SK-N-SH (cell line): ENCODE data around the gene CCSER1. TPM values are rescaled to one million over a fixed set of nuclear protein-coding genes. Genes with fewer than 3 reads are reported as not detected.

Experiments
- CTCF ChIA-PET: fragments of 300-600, 350-600 bp; formaldehyde crosslinking; extraction: SDS; loops from one replicate; lab custom pipeline; 2021; lab: Yijun Ruan, JAX
- POLR2A ChIA-PET: fragments of 350-600 bp; sonication (Branson Sonifier 250); formaldehyde crosslinking; extraction: SDS; loops from one replicate; lab custom pipeline; 2020; ENCODE audit warnings: antibody characterized with exemption, inconsistent platforms; lab: Yijun Ruan, JAX
- DNase-seq: peaks from one replicate; pipeline ENCODE4 v3.0.0; 2012
- H2AFZ ChIP-seq: fragments of 200-600 bp; sonication (generic); 2 replicates; pipeline ENCODE4 v1.8.1; 2016; ENCODE audit warnings: antibody characterized with exemption, mild to moderate bottlenecking, low read depth
- H3F3A ChIP-seq: fragments of 200-600 bp; sonication (generic); replicated peaks from 2 replicates; pipeline ENCODE3; 2016; ENCODE audit warnings: antibody characterized with exemption, mild to moderate bottlenecking; ENCODE audit not compliant: insufficient read depth
- H3K27ac ChIP-seq, 2 experiments: fragments of 200-500 bp in 1 of 2; fragments of 200-600 bp in 1 of 2; sonication (Bioruptor generic) in 1 of 2; sonication (generic), shearing (Covaris generic) in 1 of 2; 2 replicates each; pipeline versions ENCODE4 v1.5.1 to v1.6.1; 2014 to 2016; ENCODE audit warnings: low read depth in 2 of 2, inconsistent platforms in 1 of 2, low read length in 1 of 2, mild to moderate bottlenecking in 1 of 2, mixed read lengths in 1 of 2
- H3K27me3 ChIP-seq: fragments of 200-600 bp; sonication (generic), shearing (Covaris generic); 2 replicates; pipeline ENCODE4 v1.6.1; 2016; ENCODE audit warnings: mixed run types; ENCODE audit not compliant: insufficient read depth
- H3K36me3 ChIP-seq, 2 experiments: fragments of 200-500 bp in 1 of 2; fragments of 200-600 bp in 1 of 2; sonication (Bioruptor generic) in 1 of 2; sonication (generic) in 1 of 2; replicated peaks in 1 of 2; 2 replicates each; pipeline versions ENCODE3 to v1.5.1; 2014 to 2016; ENCODE audit warnings: low read length in 1 of 2, mild to moderate bottlenecking in 1 of 2; ENCODE audit not compliant: insufficient read depth in 2 of 2, control insufficient read depth in 1 of 2
- H3K4me1 ChIP-seq, 2 experiments: fragments of 200-500 bp in 1 of 2; fragments of 200-600 bp in 1 of 2; sonication (Bioruptor generic) in 1 of 2; sonication (generic), shearing (Covaris generic) in 1 of 2; 2 replicates each; pipeline versions ENCODE4 v1.5.1 to v1.6.1; 2014 to 2016; ENCODE audit warnings: low read depth in 1 of 2, low read length in 1 of 2, mixed run types in 1 of 2; ENCODE audit not compliant: insufficient read depth in 2 of 2, control insufficient read depth in 1 of 2
- H3K4me2 ChIP-seq: fragments of 200-600 bp; sonication (generic), shearing (Covaris generic); 2 replicates; pipeline ENCODE4 v1.6.1; 2017; ENCODE audit warnings: mixed run types
- H3K4me3 ChIP-seq, 2 experiments: fragments of 200-500 bp in 1 of 2; fragments of 200-600 bp in 1 of 2; sonication (Bioruptor generic) in 1 of 2; sonication (generic), shearing (Covaris generic) in 1 of 2; 2 replicates each; pipeline versions ENCODE4 v1.5.1 to v1.8.1; 2014 to 2016; ENCODE audit warnings: low read depth in 2 of 2, inconsistent platforms in 1 of 2, low read length in 1 of 2, mild to moderate bottlenecking in 1 of 2, mixed read lengths in 1 of 2, moderate library complexity in 1 of 2
- H3K79me2 ChIP-seq: fragments of 200-600 bp; sonication (generic); 2 replicates; pipeline ENCODE4 v1.8.1; 2017; ENCODE audit warnings: mild to moderate bottlenecking; ENCODE audit not compliant: insufficient read depth
- H3K9ac ChIP-seq: fragments of 200-600 bp; sonication (generic); 2 replicates; pipeline ENCODE4 v1.6.1; 2017; ENCODE audit warnings: mixed run types
- H3K9me2 ChIP-seq: fragments of 200-600 bp; sonication (generic); 2 replicates; pipeline ENCODE4 v1.6.1; 2017; ENCODE audit warnings: mixed run types
- H3K9me3 ChIP-seq: fragments of 200-600 bp; sonication (generic); 2 replicates; pipeline ENCODE4 v1.6.1; 2017; ENCODE audit warnings: mixed run types, mild to moderate bottlenecking, moderate library complexity
- H4K20me1 ChIP-seq: fragments of 200-600 bp; sonication (generic); 2 replicates; pipeline ENCODE4 v1.6.1; 2017; ENCODE audit warnings: mild to moderate bottlenecking, mixed run types; ENCODE audit not compliant: insufficient read depth
- ELF1 ChIP-seq: IDR thresholded peaks from 2 replicates; pipeline ENCODE4 v1.4.0; 2012
- EP300 ChIP-seq, 2 experiments: IDR thresholded peaks; 2 replicates each; pipeline versions ENCODE4 v1.4.0 to v1.6.1; 2012; ENCODE audit warnings: borderline replicate concordance in 1 of 2, low read depth in 1 of 2, low read length in 1 of 2
- EZH2phosphoT487 ChIP-seq: fragments of 200-600 bp; sonication (generic); IDR thresholded peaks from 2 replicates; pipeline ENCODE4 v1.6.1; 2017; ENCODE audit warnings: low read depth, mixed run types, mild to moderate bottlenecking, antibody characterized with exemption, moderate library complexity, borderline replicate concordance
- FOSL2 ChIP-seq: IDR thresholded peaks from 2 replicates; pipeline ENCODE4 v1.4.0; 2012; ENCODE audit warnings: low read depth, mild to moderate bottlenecking, moderate library complexity, borderline replicate concordance
- GABPA ChIP-seq: IDR thresholded peaks from 2 replicates; pipeline ENCODE4 v1.4.0; 2012; ENCODE audit warnings: low read depth, mild to moderate bottlenecking
- GATA2 ChIP-seq: sonication (generic); formaldehyde crosslinking; IDR thresholded peaks from 2 replicates; pipeline ENCODE4 v1.5.0; 2020; ENCODE audit warnings: mild to moderate bottlenecking, missing genetic modification reagents
- JUND ChIP-seq: IDR thresholded peaks from 2 replicates; pipeline ENCODE4 v1.4.0; 2012
- MXI1 ChIP-seq: IDR thresholded peaks from 2 replicates; pipeline ENCODE4 v1.6.1; 2012; ENCODE audit warnings: mild to moderate bottlenecking, low read depth, low read length, improper control_type of control experiment
- NFIC ChIP-seq: IDR thresholded peaks from 2 replicates; pipeline ENCODE4 v1.4.0; 2012; ENCODE audit warnings: borderline replicate concordance
- NRF1 ChIP-seq: IDR thresholded peaks from 2 replicates; pipeline ENCODE4 v1.6.1; 2012; ENCODE audit warnings: low read depth, mild to moderate bottlenecking, low read length
- PBX3 ChIP-seq: IDR thresholded peaks from 2 replicates; pipeline ENCODE4; 2012
- RCOR1 ChIP-seq: fragments of 150-350 bp; IDR thresholded peaks from 2 replicates; pipeline ENCODE4 v1.6.1; 2017; ENCODE audit warnings: antibody characterized with exemption, low read length
- RXRA ChIP-seq: IDR thresholded peaks from 2 replicates; pipeline ENCODE4 v1.4.0; 2012; ENCODE audit warnings: low read depth, mild to moderate bottlenecking, borderline replicate concordance
- SIN3A ChIP-seq: IDR thresholded peaks from 2 replicates; pipeline ENCODE4 v1.6.1; 2012; ENCODE audit warnings: low read depth, mild to moderate bottlenecking, low read length, moderate library complexity, borderline replicate concordance
- TAF1 ChIP-seq: IDR thresholded peaks from 2 replicates; pipeline ENCODE4 v1.6.1; 2012; ENCODE audit warnings: low read depth, mild to moderate bottlenecking, low read length, moderate library complexity, borderline replicate concordance
- TCF12 ChIP-seq: IDR thresholded peaks from 2 replicates; pipeline ENCODE4 v1.4.0; 2012
- USF1 ChIP-seq: IDR thresholded peaks from 2 replicates; pipeline ENCODE4 v1.4.0; 2012; ENCODE audit warnings: low read depth, borderline replicate concordance
- USF2 ChIP-seq: fragments of 150-350 bp; IDR thresholded peaks from 2 replicates; pipeline ENCODE4 v1.6.1; 2017; ENCODE audit warnings: antibody characterized with exemption, low read length, low read depth, borderline replicate concordance
- WGBS: methylation state at CpG from one replicate; pipeline ENCODE4 v1.1.6; 2017; ENCODE audit warnings: low lambda C conversion rate; 5-methylcytosine and 5-hydroxymethylcytosine counted together
- polyA plus RNA-seq, 3 experiments: library from polyadenylated mRNA; depleted of rRNA; stranded (reverse); fragments of >200 nt; gene quantifications; 2 replicates each; pipeline ENCODE4 v1.2.3, GENCODE V29; 2012
- TF ChIP-seq, protein P1 (sequence below): IDR thresholded peaks from 2 replicates; pipeline ENCODE4 v1.4.0; 2012; ENCODE audit warnings: low read depth
- TF ChIP-seq, protein P2 (sequence below): IDR thresholded peaks from 2 replicates; pipeline ENCODE4 v1.4.0; 2012; ENCODE audit warnings: low read depth, borderline replicate concordance

The CCSER1 gene
- polyA plus RNA-seq, 1 of the 3 experiments (the other 2 are of a cell fraction), result 0.05 TPM

DNA sequence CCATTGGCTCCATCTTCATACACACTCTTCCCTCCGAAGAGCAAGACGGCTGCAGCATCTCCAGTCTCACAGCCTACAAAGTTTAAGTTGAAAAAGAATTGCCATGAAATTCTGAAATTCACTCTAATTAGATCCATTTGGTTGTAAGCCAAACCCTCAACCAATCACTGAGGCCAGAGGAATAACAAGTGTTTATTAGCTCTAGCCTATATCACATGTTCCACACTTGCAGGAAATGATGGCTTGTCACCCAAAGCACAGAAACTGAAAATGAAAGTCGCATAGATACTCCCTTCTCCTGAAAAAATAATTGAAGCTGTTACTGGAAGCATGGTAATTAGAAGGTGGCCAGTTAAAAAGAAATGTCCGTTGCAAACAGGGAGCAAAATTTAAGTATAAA, 1071.8 kb downstream of the CCSER1 start:
- H2AFZ ChIP-seq, result no peak overlapping the region
- no peaks in the 10 kb centered on the region for H3K9me2 ChIP-seq
- H3K4me2 ChIP-seq, result no peak overlapping the region; the same call in 1 of the 2 replicates
- ChIA-PET CTCF (no interaction called here), POLR2A (no interaction called here)
- no peak for DNase-seq
- H3K27ac ChIP-seq, result no peak overlapping the region
- no peaks in the 10 kb centered on the region for H3K36me3 ChIP-seq
- H3K27me3 ChIP-seq, result no peaks in the 10 kb centered on the region
- no peaks in the 10 kb centered on the region for H3F3A ChIP-seq
- H3K4me1 ChIP-seq, result no peaks in the 10 kb centered on the region
- H3K9me3 ChIP-seq, result no peaks in the 10 kb centered on the region
- WGBS, result 62% methylated on average over 4 of the region's 4 CpGs
- no peak overlapping the region for H3K4me3 ChIP-seq
- H4K20me1 ChIP-seq, result no peaks in the 10 kb centered on the region
- no peak overlapping the region for H3K9ac ChIP-seq
- no peak for TF ChIP-seq RCOR1
- no peak for TF ChIP-seq PBX3
- no peak for TF ChIP-seq SIN3A
- no peak for TF ChIP-seq MXI1
- no peak for TF ChIP-seq JUND
- no peak for TF ChIP-seq RXRA
- TF ChIP-seq EZH2phosphoT487, result no peak
- TF ChIP-seq, protein P1, sequence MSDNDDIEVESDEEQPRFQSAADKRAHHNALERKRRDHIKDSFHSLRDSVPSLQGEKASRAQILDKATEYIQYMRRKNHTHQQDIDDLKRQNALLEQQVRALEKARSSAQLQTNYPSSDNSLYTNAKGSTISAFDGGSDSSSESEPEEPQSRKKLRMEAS, result no peak
- no peak for TF ChIP-seq GABPA
- TF ChIP-seq FOSL2, result no peak
- TF ChIP-seq TAF1, result no peak
- TF ChIP-seq USF1, result no peak
- TF ChIP-seq EP300 (IDR thresholded peaks at IDR 0.05; ENCODE audit: borderline replicate concordance in 1 of 2, low read depth in 1 of 2, low read length in 1 of 2), result no peak
- no peak for TF ChIP-seq NRF1
- no peak for TF ChIP-seq TCF12
- no peak for TF ChIP-seq ELF1
- no peak for TF ChIP-seq NFIC
- TF ChIP-seq, protein P2, sequence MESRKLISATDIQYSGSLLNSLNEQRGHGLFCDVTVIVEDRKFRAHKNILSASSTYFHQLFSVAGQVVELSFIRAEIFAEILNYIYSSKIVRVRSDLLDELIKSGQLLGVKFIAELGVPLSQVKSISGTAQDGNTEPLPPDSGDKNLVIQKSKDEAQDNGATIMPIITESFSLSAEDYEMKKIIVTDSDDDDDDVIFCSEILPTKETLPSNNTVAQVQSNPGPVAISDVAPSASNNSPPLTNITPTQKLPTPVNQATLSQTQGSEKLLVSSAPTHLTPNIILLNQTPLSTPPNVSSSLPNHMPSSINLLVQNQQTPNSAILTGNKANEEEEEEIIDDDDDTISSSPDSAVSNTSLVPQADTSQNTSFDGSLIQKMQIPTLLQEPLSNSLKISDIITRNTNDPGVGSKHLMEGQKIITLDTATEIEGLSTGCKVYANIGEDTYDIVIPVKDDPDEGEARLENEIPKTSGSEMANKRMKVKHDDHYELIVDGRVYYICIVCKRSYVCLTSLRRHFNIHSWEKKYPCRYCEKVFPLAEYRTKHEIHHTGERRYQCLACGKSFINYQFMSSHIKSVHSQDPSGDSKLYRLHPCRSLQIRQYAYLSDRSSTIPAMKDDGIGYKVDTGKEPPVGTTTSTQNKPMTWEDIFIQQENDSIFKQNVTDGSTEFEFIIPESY, result no peak
- no peak for TF ChIP-seq USF2
- no peak for TF ChIP-seq GATA2 (CRISPR knock-in tag)
- no peaks in the 10 kb centered on the region for H3K79me2 ChIP-seq
